HG03469 (cell line): ENCODE results near the gene LRRC8E.

Experiments
- ATAC-seq: cut with Tn5 transposase; IDR thresholded peaks from one replicate; pipeline ENCODE4 v1.9.1; 2021; ENCODE audit warnings: mild to moderate bottlenecking, moderate library complexity, moderate number of reproducible peaks; ENCODE audit not compliant: unreplicated experiment

The LRRC8E gene

GRCh38 chr19:7888145-7888825, at the start of gene LRRC8E:
Gene LRRC8E, plus strand, starts transcription at chr19:7888510. Its CDS starts 7,094 bp downstream, at chr19:7895604.
- ATAC-seq: no peak

DNA sequence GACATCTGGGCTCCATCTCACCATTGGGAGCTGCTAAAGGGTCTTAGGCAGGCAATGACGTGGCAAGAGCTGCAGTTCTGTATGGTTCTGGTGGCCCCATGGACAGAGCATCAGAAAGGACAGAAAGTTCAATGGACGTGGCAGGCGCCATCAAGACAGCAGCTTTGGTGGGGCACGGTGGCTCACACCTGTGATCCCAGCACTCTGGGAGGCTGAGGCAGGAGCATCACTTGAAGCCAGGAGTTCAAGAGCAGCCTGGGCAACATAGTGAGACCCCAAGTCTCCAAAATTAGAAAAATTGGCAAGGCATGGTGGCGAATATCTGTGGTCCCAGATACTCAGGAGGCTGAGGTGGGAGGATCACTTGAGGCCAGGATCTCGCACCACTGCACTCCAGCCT, 48.8 kb upstream of the LRRC8E start:
- no peak for ATAC-seq

DNA sequence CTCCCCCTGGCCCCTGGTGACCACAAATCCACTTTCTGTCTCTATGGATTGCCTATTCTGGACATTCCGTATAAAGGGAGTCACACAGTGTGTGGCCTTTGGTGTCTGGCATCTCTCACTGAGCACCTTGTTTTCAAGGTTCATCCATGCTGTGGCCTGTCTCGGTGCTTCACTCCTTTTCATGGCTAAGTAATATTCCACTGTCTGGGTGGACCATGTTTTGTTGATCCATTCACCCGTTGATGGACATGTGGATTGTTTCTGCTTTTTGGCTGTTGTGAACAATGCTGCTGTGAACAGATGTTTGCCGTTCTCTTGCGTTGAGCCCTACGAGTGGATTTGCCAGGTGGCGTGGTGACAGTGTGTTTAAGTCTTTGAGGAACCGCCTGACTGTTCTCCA, 47.7 kb upstream of the LRRC8E start:
- no peak for ATAC-seq

DNA sequence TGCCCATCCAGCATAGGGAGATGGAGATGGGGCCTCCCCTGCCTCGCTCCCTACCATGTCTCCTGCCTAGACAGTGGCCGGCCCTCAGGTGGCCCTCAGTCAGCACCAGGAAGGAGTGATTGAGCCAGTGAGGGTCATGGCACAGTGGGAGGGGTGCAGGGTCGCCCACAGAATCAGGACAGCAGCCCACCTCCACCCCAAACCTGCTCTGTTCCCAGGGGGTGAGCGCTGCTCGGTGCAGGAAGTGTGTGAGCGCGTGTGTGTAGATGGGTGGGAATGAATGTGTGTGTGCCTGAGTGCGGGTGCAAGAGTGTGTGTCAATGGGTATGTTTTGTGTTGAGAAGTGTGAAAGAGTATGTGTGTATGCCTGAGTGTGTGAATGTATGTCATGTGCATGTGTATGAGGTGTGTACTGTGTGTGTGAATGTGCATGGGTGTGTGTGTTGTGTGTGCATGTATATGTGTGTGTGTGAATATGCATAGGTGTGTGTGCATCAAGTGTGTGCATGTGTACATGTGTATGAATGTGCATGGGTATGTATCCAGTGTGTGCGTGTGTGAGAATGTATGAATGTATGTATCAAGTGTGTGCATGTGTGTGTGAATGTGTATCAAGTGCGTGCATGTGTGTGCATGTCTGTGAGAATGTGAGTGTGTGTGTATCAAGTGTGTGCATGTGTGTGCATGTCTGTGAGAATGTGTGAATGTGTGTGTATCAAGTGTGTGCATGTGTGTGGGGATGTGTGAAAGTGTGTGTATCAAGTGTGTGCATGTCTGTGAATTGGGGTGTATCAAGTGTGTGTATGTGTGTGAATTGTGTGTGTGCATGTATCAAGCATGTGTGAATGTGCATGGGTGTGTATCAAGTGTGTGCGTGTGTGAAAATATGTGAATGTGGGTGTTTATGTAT, 46.3 kb upstream of the LRRC8E start:
- no peak for ATAC-seq

DNA sequence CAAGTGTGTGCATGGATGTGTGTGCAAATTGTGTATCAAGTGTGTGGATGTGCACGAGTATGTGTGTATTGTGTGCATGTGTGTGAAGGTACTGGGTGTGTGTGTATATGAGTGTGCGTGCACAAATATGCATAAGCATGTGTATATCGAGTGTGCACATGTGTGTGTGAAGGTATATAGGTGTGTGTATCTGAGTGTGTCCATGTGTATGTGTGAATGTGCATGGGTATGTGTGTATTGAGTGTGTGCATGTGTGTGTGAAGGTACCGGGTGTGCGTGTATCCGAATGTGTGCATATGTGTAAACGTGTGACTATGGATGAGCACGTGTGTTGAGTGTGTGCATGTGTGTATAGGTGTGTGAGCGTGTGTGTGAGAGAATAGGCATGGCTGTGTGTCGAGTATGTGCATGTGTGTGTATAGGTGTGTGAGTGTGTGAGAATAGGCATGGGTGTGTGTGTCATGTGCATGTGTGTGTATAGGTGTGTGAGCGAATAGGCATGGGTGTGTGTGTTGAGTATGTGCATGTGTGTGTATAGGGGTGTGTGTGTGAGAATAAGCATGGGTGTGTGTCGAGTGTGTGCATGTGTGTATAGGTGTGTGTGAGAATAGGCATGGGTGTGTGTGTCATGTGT, 45.5 kb upstream of the LRRC8E start:
- no peak for ATAC-seq

DNA sequence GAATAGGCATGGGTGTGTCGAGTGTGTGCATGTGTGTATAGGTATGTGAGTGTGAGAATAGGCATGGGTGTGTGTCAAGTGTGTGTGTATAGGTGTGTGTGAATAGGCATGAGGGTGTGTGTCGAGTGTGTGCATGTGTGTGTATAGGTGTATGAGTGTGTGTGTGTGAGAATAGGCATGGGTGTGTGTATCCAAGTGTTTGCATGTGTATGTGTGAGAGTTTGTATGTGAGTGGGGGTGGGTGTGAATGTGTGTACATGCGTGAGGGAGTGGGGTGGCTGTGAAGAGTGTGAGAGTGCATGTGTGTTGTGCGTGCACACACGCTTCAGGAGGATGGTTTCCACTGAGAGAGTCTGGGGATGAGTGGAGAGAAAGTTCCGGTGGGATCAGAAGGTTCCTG, 44.8 kb upstream of the LRRC8E start:
- no peak for ATAC-seq

DNA sequence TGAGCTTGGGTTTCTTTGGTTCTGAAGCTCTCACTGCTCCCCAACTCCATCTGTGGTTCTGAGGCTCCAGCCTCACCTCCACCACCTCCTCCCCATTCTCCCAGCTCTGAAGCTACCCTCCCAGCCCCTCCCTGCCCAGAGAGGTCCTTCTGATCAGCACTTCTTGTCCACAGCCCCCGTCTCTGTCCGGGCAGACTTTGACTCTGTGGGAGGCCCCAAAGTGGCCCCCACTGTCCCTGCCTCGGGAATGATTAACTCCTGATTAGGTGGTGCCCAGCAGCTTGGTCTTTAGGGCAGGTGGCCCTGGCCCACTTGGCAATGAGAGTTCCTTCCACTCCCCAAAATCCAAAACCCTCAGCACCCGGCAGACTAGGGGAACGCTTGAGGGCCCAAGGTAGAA, 43.9 kb upstream of the LRRC8E start:
- no peak for ATAC-seq

- ATAC-seq: no peak
Observed at GRCh38 chr19:7844951-7845350, 43.4 kb upstream of the LRRC8E start.

GRCh38 chr19:7845390-7846154, 42.7 kb upstream of the LRRC8E start:
- no peak for ATAC-seq

DNA sequence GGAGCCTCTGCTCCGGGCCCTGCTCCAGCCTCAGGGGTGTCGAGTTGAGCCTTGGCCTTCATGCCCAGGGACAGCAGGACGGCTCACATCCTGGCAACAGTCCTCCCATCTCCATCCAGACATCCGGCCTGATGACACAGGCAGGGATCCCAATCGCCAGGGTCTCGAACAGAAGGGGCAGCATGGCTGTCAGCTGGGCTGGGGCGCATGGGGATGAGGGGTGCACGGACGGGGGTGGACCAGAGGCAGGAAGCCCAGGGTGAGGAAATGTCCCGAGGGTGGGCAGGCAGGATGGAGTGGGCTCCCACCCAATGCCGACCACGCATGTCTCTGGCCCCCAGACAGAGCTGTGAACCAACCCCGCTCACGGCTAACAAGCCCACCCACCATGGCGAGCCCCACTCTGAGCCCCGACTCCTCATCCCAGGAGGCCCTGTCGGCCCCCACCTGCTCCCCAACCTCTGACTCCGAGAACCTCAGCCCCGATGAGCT, 42.1 kb upstream of the LRRC8E start:
- ATAC-seq: no peak

GRCh38 chr19:7847664-7848063, 40.6 kb upstream of the LRRC8E start:
- ATAC-seq: no peak

DNA sequence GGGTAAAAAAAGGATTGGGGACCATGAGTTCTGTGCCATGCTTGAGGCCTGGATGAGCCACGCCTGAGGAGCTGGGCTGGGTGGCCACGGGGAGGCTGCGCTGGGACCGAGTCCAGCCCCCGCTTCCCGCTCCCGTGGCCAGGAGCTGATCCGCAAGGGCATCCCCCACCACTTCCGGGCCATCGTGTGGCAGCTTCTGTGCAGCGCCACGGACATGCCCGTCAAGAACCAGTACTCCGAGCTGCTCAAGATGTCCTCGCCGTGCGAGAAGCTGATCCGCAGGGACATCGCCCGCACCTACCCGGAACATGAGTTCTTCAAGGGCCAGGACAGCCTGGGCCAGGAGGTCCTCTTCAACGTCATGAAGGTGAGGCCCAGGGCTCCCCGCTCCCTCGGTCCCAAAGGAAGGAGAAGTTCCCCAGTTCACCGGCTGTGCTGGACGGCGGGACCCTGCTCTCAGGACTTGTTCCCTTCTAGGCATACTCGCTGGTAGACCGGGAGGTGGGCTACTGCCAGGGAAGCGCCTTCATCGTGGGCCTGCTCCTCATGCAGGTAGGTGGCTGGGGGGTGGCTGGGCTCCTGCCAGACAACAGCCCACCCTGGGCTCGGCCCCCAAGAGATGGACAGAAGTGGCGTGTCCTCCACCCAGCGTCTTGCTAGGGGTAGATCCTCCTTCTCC, 39.4 kb upstream of the LRRC8E start:
- ATAC-seq: no peak

DNA sequence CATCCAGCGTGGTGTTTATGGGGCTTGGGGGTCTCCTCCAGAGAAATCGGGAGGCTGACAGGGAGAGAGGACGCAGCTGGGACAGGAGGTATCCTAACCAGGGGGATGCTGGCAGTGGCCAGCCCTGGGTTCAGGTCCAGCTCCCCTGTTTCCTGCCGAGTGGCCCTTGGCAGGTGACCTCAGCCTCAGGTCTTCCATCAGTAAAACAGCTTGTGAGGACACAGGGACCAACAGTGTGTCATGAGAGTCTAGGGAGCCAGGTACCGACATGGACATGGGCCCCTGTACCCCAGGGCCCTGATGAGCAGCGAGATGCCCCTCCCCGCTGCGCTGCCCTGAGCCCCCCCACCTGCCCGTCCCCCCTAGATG, 38.7 kb upstream of the LRRC8E start:
- ATAC-seq: no peak

GRCh38 chr19:7850000-7850813, 38.1 kb upstream of the LRRC8E start:
- ATAC-seq: no peak

DNA sequence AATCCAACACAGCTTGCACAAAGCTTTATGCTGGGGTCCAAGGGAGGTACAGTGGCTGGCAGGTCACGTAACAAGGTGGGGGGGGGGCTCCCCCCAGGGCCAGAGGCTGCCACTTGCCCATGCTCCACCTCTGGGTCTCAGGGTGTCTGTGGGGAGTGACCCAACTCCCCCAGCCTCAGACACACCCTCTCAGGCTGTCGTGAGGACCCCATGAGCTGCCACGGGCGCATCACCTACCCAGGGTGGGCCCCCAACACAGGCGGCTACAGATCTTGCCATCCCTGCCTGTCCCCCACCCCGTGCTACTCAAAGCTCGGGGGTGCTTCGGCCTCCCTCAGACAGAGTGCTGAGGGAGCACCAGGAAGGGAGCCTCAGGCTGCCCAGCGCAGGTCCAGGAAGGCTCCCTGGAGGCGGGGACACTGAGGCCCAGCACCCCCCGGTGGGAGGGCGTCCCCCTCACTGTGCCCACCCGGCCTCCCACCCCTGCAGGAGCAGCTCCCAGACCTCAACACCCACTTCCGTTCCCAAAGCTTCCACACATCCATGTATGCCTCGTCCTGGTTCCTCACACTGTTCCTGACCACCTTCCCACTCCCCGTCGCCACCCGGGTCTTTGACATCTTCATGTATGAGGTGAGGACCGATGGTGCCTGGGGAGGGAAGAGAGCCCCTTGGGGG, 37.2 kb upstream of the LRRC8E start:
- ATAC-seq: no peak

DNA sequence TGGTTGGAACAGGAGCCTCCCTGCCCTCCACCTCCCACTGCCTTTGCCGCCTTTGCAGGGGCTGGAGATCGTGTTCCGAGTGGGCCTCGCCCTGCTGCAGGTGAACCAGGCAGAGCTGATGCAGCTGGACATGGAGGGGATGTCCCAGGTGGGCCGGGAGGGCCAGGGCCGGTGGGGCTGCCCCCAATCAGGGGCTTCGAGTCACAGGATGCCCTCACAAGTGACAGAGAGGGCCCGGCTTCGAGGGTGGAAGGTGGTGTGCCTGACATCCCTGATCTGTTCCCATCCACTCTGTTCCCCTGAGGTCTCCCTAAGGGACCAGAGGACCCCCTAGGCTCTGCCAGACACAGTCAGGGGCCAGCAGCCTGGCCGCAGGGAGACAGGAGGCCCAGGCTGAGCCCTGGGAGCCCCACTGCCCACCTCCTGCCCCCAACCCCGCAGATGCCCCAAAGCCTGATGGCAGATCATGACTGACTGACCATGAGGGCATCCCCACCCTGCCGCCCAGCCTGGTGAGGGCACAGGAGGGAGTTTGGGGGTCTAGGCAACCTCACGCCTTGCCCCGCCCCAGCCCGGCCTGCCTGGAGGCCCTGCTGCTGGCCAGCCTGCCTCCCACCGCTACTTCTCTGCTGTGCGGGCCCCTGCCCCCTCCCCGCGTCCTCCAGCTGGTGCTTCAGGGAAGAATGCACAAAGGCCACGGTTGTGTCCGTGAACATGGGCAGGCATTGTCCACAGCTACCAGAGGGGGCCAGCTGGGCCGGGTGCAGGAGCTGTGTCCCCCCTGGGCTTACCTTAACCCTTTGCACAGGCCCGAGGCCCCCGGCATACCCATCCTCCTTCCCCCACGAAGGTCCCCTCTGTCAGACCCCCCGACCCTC, 36.4 kb upstream of the LRRC8E start:
- no peak for ATAC-seq

DNA sequence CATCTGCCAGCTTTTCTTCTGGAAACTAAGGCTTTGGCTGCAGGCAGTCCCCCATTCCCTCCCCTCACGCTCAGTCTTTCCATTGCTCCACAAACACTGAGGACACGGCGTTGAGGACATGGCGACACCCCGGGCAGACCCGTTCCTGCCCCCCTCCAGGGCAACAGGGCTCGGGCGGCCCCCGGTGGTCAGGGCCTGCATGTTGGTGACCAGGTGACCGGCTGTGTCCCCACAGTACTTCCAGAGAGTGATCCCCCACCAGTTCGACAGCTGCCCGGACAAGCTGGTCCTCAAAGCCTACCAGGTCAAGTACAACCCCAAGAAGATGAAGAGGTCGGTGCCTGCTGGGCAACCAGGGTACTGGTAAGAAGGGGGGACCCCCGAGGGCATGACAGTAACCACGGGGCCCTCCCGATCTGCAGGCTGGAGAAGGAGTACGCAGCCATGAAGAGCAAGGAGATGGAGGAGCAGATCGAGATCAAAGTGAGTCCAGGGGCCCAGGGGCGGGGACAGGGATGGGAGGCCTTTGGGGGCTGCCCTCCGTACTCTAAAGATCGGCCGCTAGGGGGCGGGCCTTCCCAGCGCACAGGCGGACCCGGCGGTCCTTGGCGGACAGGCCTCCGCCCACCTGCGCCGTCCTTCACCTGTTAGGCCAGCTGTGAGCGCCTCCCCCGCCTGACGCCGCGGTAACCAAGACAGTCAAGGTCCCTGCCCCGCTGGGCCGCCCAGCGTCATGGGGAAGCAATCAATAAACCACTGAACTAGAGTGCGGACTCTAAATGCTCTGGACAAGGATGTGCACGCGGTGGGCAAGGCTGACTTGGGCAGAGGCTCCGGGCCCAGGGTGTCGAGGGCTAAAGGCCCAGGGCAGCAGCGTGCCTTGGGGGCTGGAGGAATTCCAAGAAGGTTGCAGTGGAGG, 35.2 kb upstream of the LRRC8E start:
- no peak for ATAC-seq
